Measurements from ENCODE around the gene GPR3.
A peak's percentile ranks its signal among the peaks of the same experiment; 100 is the strongest.
"Not testable (repeated sequence)": the region's sequence is repeated elsewhere in the genome, so short reads cannot be mapped to it uniquely, and the experiment has no call there.

The GPR3 gene

DNA sequence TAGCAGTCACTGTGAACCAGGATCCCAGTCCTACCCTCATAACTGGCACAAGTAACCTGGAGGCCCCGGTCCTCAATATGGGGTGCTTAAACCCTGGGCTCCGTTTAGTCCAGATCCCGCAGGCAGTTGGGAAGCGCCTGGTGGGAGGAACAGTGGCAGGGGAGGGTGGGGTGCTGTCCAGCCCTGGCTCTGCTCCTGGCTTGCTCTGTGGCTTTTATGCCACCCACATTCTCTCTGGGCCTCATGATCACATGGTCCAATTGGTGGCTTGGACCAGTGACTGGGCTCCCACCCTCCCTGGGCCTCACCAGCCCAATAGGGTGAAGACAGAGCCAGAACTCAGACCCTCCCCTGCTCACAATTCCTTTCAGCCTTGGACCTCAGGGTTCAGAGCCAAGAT is 12.2 kb upstream of the GPR3 start:
- no peak for DNase-seq (ENCODE audit: low spot score)

DNA sequence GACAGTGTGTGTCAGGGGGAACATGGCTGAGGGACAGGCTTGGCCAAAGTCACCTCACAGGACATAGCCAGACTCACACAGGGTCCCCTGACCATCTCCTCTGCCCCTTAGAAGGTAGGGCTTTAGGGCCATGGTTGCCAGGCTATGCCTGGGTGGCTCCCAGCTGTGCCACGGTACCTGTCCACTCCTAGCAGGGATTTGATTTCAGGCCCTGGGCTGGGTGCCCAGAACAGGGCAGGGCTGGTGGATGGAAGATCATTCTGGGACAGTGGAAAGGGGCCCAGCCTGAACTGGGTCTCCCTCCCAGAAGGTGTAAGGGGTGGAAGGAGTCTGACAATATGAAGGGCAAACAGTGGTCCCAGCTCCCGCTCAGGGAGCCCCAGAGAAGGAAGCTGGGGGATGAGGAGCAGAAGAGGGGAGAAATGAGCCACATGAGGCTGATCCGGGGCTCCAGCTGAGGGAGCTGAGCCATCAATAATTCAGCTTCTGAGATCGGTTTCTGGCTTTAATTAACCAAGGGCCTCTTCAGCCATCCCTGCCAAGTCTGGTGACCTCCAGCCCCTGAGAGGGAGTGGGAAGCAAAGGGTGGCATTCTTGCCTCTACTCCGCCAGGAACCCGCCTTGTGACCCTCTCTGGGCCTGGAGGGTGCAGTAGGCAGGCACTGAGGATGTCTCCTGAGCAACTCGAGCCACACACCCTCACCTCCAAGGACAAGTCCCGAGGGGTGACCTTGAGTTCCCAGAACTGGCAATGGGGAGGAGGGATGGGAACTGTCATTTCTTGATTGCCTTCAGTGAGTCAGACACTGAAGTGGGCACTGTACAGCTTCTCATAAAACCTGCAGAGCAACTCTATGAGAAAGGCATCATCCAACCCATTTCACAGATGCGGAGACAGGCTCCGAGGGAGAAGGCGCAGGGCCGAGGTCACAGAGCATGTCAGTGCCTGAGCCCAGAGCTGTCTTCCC is 11.4 kb upstream of the GPR3 start:
- DNase-seq (ENCODE audit: low spot score) = no peak

DNA sequence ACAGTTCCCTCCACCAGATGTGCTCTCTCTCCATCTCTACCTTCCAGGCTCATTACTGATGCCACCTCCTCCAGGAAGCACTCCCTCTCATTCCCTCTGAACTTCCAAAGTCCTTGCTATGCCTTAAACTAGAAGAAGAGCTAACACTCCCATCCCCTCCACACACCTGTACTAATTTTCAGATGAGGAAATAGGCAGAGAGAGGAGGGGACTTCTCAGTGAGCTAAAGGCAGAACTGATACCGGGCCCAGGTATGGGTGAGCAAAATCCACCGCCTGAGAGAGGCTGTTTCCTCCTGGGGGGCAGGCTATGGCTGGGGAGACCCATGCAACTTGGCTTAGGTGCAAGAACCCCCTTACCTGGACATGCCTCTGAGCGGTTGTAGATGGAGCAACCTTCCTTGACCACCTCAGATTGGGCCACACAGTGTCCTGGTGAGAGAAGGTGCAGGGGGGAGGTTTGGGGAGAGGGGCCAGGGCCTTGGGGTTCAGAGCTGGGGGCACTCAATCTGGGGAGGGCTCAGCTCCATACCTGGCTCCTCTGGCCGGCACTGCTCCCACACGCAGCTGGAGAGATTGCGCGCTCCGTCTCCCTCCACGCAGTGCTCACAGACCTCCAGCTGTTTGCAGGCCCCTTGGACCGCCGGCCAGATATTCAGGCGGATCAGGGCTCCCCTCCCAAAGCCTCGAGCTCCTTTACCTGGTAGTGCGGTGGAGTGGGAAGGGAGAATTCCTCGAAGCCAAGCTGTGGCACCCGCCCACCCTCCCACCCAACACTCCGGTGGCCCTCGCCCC is 10.3 kb upstream of the GPR3 start:
- no peak for DNase-seq (ENCODE audit: low spot score)

DNA sequence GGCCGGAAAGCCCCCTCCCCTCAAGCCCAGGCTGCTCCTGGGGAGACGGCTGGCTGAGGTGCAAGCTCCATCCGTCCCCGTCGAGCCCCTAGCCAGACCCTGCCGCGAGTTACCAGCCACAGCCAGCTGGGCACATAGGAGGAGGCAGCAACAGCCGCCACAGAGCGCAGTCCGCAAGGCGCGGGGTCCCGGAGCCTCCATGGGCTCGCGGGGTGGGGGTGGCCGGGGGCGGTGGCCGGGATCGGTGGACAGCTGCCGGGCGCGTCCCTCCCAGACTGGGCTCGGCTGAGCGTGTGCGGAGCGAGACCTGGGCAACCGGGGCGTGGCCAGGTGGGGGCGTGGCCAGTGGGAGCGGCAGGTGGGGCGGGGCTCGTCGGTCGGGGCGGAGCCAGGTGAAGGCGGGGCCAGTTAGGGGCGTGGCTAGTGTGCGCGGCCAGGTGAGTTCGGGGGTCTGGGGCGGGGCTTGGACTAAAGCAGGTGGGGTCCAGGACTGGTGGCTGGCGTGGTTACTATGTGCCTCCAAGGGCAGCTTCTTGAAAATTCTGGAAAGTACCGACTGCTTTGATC is 9.3 kb upstream of the GPR3 start, which contains the start of gene CD164L2:
TSS of gene CD164L2 (minus strand) at position 295 of the 567 bp plus-strand sequence. CDS start at position 201, 94 bp downstream.
- DNase-seq (ENCODE audit: low spot score) = peak; percentile 99

DNA sequence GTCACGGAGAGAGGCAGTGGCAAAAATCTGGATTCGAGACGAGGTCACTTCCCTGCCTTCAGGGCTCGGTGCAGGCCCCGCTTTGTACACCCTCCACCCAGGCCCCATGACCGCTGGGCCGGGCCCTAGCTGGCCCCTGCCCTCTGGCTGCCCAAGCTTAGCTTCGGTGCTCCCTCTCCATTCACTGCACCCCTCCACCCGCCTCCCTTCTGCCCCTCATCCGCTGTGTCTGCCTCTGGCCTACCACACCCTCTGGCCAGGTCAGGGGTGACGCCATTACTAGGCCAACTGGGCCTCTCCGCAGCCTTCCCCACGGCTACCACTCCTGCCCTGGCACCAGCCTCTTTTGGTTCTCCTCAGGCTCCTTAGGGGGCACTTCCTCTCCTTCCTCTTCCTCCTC is 8.8 kb upstream of the GPR3 start:
- DNase-seq (ENCODE audit: low spot score) = no peak

DNA sequence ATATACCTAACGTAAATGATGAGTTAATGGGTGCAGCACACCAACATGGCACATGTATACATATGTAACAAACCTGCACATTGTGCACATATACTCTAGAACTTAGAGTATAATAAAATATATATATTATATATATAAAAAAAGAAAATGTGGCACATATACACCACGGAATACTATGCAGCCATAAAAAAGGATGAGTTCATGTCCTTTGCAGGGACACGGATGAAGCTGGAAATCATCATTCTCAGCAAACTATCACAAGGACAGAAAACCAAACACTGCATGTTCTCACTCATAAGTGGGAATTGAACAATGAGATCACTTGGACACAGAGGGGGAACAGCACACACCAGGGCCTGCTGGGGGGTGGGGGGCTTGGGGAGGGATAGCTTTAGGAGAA is 7.6 kb upstream of the GPR3 start:
- not testable (repeated sequence) for DNase-seq (ENCODE audit: low spot score)

DNA sequence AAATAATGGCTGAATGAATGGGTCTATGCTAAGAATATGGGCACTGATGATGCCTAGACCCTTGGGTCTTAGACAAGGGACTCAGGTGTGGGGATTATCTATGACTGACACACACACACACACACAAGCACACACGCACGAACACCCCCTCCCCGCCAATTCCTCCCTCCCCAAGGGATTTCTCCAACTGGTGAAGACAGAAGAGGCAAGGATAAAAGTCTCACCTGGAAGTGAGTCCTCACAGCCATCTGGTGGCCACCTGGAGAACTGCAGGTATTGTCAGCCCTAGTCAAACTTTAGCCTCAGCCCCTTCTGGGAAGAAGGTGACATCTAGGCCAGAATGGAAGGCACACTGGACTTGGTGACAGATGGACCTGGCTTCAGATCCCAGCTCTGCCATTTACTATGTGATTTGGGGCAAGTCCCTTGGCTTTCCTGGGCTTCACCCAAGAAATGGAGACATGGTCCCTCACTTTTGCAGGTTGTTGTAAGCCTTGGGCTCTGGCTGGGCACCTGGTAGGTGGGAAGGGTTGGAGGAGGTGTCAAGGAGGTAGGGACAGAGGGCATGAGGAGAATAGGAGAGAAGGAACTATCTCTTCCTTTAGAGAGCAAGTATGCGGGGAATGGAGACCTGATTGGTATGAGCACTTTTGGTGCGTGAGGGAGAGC is 4.0 kb upstream of the GPR3 start:
- peak; percentile 69 for DNase-seq (ENCODE audit: low spot score)

DNA sequence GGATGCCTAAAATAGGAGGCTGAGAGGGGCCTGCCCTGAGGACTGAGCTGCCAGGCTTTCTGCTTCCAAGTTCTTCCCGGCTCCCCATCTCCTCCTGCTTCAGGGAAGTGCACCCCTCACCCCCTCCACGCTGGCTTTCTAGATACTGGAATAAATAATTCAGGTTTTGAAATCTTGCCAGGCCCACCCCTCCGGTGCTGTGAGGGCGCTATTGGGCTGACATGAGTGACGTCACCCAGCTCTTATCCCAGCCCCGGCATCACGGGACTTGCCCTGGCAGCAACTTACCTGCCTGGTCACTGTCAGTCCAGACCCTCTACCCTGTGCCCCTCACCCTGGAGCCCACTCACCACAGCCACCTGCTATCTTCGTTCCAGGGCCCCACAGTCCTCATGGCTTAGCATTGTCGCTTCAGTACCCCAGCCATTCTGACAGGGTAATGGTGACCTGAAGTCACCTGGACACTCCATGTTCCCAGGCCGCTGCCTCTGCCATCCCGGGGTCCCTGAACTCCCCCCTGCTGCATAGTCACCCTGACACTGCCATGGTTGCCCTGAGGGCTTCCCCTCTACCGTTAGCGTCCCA is 819 bp upstream of the GPR3 start:
- DNase-seq (ENCODE audit: low spot score) = peak; percentile 74

DNA sequence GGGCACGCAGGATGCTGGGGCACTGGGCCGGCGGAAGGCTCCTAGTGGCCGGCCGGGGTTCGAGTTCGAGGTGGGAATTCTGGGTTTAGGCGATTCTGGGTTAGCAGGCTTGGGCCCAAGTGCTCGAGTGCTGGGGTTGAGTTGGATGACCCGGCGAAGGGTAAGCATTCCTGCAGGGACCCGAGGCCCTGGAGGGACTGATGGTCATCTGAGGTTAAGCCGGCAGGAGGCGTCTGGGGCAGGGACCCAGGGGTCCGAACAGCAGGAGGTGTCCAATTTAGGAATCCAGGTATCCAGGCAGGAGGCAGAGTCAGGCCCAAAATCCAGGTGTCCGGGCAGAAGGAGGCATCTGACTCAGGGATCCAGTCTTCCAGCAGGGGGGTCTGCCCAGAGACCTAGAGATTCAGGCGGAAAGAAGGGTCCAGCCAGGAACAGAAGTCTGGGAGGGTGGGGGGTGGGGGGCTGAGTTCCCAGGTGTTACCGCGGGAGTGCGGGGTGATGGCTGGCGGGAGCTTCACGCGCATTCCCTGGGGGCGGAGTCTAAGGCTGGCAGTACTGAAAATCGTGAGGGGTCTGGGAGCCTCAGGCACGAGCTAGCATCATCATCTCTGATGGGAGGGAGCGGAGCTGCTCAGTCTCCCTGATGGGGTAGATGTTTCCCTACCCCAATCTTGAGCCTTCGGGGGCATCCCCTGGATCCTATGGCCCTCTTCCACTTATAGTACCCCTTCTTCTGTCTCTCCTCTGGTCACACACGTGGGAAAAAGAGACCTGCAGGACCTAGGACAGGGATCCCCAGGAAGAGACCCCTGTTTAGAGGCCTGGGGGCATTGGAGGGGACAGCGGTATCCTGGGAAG is 585 bp downstream of the GPR3 start:
- DNase-seq (ENCODE audit: low spot score) = no peak

DNA sequence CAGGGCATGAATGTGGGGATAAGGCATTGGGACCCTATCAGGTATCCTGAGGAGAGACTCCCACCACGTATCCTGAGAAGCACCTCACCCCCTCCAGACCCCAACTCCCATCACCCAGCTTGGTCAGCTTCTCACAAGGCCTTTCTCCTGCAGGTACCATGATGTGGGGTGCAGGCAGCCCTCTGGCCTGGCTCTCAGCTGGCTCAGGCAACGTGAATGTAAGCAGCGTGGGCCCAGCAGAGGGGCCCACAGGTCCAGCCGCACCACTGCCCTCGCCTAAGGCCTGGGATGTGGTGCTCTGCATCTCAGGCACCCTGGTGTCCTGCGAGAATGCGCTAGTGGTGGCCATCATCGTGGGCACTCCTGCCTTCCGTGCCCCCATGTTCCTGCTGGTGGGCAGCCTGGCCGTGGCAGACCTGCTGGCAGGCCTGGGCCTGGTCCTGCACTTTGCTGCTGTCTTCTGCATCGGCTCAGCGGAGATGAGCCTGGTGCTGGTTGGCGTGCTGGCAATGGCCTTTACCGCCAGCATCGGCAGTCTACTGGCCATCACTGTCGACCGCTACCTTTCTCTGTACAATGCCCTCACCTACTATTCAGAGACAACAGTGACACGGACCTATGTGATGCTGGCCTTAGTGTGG is 1.3 kb downstream of the GPR3 start:
- DNase-seq (ENCODE audit: low spot score) = no peak

DNA sequence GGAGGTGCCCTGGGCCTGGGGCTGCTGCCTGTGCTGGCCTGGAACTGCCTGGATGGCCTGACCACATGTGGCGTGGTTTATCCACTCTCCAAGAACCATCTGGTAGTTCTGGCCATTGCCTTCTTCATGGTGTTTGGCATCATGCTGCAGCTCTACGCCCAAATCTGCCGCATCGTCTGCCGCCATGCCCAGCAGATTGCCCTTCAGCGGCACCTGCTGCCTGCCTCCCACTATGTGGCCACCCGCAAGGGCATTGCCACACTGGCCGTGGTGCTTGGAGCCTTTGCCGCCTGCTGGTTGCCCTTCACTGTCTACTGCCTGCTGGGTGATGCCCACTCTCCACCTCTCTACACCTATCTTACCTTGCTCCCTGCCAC is 1.8 kb downstream of the GPR3 start:
- no peak for DNase-seq (ENCODE audit: low spot score)

DNA sequence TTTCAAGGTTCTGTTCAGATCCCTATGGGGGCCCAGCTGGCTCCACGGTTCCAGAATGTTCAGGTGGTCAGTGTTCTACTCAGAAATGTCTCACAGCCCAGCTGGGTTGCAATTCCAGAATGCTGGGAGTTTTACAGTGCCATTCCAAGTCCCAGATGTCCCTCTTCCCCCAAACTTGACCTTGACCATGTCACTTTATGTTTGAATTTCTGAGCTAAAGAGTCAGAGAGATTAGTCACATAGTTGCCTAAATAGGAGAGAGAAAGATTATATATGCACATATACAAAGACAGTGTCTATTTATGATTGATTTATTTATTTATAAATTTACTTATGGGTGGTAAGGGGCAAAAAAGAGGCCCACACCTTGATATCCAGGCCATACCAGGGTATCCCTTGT is 2.5 kb downstream of the GPR3 start:
- DNase-seq (ENCODE audit: low spot score) = no peak

DNA sequence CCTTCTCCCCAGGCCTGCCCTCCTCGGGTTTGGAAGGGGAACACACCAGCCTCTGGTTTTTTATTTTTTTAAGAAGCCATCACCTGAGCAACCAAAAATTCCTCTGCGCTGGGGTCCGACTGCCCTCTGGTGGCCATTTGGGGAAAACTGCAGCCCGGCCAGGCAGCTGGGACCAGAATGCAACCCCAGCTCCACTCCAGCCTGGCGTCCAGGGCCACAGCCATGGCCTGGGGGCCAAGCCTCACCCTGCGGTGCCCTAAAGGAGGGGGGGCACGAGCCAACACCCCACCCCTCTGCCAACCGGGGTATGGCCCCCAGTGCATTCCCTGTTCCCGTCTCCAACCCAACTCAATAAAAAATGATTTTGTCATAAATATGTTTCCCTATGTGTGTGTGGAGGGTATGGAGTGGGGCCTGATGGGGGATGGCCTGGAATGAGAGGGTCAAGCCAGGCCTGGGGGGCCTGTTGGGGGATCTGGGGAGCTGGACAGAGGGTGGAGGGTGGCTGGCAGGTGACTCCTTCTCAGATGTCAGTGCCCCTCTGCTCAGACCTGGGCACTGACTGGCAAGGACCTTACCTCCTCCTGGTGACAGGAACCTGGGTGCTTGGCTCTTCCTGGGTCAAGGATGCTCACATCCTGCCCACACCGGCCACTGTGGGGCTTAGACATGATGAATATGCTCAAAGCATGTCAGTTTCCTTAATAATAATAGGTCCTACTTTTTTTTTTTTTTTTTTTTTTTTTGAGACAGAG is 3.2 kb downstream of the GPR3 start:
- peak; percentile 87 for DNase-seq (ENCODE audit: low spot score)

DNA sequence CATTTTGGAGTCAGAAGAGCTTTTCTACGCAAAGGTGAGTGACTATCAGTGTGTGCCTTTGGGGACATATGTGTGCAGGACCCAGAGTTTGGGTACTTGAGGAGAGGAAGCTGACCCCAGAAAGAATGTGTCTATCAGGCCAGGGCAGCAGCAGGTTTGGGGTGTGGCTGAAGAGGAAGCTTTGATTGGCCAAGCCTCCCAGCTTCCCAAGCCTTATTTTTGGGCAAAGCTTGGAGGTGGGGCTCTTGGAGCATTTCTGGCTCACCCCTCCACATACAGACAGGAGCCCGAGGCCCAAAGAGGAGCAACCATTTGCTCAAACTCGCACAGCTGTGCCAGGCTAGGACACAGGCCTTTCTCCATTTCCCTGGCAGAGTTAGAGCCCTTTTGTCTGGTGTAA is 4.7 kb downstream of the GPR3 start:
- DNase-seq (ENCODE audit: low spot score) = no peak

DNA sequence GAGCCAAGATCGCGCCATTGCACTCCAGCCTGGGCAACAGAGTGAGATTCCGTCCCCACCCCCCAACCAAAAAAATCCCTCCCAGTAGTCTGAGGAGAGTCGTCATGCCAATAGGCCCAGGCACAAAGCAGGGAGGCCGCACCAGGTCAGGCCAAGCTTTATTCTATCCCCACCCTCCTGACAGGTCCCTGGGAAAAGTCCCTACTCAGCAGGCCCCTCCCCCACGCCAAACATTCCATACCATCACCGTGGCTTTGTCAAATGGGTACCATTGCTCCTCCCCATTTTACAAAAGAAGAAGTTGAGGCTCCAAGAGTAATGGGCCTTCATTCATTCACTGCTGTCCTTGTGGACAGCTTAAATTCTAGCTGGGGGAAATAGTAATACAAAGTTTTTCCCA is 5.3 kb downstream of the GPR3 start:
- no peak for DNase-seq (ENCODE audit: low spot score)

DNA sequence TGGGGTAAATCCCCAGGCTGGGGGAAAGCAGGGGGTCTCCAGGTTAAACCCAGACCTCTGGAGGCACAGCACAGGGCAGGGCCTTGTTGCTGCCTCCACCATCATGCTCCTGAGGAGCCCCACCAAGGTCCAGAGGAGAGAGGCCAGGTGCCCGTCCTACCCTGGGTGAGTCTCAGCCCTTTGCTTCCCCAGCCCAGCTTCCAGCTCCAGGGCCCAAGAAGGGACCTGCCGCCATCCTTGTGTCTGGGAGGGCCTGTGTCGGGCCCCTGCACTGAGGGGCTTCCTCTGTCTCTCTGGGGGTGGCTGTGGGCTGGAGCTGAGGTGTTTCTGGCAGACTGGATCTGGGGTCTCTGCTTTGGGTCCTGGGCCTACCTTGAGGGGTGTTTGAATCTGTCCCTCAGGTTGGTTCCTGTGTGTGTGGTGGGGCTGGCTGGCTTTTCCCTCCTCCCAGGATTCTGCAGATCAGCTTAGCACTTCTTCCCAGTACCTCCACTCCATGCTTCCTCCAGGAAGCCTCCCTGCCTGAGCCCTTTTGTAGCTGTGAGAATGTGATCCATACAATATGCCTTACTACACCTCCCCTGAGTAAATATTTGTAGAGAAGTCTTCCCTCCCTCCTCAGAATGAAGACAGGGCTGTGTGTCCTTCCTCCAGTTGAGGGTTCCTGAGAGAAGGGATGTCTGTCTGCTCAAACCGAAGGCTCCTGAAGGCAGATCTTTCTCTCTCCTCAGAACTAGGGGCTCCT is 6.2 kb downstream of the GPR3 start:
- no peak for DNase-seq (ENCODE audit: low spot score)

DNA sequence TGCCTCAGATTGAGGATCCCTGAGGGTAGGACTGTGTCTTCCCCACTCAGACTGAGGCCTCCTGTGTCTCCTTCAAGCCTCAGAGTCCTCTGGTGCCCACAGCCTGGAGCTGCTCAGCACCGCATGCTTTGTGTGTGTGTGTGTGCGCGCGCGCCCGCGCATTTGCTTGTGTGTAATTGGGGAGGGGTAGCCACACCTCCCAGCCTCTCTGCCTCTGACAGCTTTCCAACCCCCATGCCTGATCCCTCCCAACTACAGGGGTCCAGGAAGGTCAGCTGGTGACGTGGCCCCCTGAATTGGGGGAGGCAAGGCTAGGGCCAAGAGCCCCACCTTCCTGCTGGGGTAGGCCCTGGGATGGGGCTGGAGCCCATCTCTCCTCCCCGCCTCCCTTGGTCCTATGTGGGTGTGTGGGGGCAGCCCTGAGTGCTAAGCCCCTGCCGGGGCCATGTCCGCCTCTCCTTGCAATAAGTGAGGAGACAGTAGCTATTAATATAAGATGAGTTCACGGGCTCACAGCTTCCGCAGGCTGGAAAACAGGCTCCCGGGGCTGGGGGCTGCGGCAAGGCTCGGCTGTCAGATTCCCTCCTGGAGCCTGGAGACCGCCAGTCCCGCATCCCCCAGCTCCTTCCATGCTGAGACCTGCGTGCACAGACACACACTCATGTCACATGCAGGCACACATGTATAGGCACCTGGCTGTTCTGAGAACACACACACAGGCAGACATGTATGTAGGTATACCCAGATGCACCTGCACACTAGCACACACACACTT is 7.0 kb downstream of the GPR3 start:
- DNase-seq (ENCODE audit: low spot score) = no peak

Data from iPS-NIHi11 (cell line).